Retinal pigment epithelial cell (primary cell): ENCODE data around the gene LRP8.

Source experiments
- DNase-seq: peaks from one replicate; pipeline ENCODE4 v3.0.0-alpha.2; 2010; ENCODE audit warnings: low read depth
- H3K4me3 ChIP-seq: 2 replicates; pipeline ENCODE4 v1.5.1; 2011; ENCODE audit warnings: mild to moderate bottlenecking, low read length, control low read depth, moderate library complexity
- TF ChIP-seq, protein P1 (sequence below): conservative IDR thresholded peaks from 2 replicates; pipeline ENCODE4 v1.5.1; 2011; ENCODE audit warnings: low read depth, low read length, control low read depth, inconsistent platforms

Gene LRP8

GRCh38 chr1:53328009-53328461 is at the start of gene LRP8:
TSS of gene LRP8 (minus strand) at chr1:53328070. CDS start at chr1:53327912, 158 bp downstream.
- TF ChIP-seq, protein P1, sequence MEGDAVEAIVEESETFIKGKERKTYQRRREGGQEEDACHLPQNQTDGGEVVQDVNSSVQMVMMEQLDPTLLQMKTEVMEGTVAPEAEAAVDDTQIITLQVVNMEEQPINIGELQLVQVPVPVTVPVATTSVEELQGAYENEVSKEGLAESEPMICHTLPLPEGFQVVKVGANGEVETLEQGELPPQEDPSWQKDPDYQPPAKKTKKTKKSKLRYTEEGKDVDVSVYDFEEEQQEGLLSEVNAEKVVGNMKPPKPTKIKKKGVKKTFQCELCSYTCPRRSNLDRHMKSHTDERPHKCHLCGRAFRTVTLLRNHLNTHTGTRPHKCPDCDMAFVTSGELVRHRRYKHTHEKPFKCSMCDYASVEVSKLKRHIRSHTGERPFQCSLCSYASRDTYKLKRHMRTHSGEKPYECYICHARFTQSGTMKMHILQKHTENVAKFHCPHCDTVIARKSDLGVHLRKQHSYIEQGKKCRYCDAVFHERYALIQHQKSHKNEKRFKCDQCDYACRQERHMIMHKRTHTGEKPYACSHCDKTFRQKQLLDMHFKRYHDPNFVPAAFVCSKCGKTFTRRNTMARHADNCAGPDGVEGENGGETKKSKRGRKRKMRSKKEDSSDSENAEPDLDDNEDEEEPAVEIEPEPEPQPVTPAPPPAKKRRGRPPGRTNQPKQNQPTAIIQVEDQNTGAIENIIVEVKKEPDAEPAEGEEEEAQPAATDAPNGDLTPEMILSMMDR = no peak
- no peak for DNase-seq
- peak within 1 kb of the TSS; percentile 80 for H3K4me3 ChIP-seq

DNA sequence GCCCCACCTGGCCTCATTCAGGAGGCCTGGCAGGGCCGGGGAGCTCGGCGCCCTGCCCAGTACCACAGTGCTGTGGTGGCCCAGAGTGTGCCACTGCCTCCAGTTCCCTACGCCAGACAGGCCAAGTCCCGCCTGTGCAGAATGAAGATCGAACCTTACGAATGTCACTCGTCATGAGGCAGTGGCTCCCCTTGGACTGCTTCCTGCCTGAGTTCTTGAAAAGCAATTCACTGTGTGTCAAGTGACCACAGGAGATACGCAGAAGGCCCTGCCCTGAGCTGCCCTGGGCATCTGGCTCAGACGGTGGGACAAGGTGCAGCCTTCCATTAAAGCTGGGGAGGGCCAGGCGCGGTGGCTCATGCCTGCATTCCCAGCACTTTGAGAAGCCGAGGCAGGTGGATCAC is 49.6 kb upstream of the LRP8 start:
- TF ChIP-seq, protein P1 = no peak

GRCh38 chr1:53376742-53377437 is 49.0 kb upstream of the LRP8 start:
- no peak for DNase-seq
- H3K4me3 ChIP-seq = no peak overlapping the region
- TF ChIP-seq, protein P1 = no peak

More for the DNA sequence above, 49.6 kb upstream of the LRP8 start:
- DNase-seq = no peak
- H3K4me3 ChIP-seq = no peak overlapping the region

GRCh38 chr1:53376041-53376461 is 48.2 kb upstream of the LRP8 start:
- no peak overlapping the region for H3K4me3 ChIP-seq
- DNase-seq = no peak
- TF ChIP-seq, protein P1 = no peak

DNA sequence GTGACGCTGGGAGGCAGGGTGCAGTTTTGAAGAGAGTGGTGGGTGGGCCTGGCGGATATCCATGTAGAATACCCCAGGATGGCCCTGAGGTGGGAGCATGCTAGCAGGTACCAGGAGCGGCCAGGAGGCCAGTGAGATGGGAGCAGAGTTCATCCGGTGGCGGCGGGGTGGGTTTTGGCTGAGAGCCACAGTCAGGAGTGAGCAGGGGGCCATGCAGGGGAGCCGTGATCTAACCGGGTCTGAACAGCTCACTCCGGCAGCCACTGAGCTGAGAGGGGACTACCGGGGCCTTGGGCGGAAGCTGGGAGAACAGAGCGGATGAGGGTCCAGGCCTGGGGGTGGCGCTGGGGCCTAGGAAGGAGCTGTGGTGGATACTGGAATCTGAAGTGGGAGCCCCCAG is 47.6 kb upstream of the LRP8 start:
- TF ChIP-seq, protein P1 = no peak
- no peak overlapping the region for H3K4me3 ChIP-seq
- DNase-seq = no peak

DNA sequence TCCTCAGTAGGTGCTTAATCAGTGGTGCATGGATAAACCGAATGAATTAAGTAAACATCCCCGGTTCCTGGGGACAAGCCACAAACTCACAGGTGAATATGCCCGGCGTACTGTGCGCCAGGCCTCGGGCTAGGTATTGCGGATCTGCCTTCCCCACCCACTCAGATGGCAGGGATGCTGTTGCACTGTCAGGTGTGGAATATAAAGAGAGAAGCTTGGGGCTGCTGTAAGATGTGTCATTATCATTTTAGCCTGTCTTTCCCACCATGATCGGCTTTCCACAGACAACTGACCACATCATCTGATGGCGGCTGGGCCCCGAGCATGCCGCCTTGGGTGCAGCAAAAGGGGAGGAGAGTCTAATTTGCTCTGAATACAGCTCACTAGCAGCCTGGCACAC is 45.4 kb upstream of the LRP8 start:
- no peak overlapping the region for H3K4me3 ChIP-seq
- DNase-seq = no peak
- TF ChIP-seq, protein P1 = no peak

- no peak overlapping the region for H3K4me3 ChIP-seq
- DNase-seq = no peak
- TF ChIP-seq, protein P1 = no peak
Observed at GRCh38 chr1:53372501-53372951, 44.7 kb upstream of the LRP8 start.
